Stromal cell of bone marrow (primary cell): ENCODE data around the gene C1QTNF12.

Experiments
- DNase-seq: peaks from one replicate; pipeline ENCODE4 v3.0.0-alpha.2; 2012; ENCODE audit warnings: low read depth

The C1QTNF12 gene

DNA sequence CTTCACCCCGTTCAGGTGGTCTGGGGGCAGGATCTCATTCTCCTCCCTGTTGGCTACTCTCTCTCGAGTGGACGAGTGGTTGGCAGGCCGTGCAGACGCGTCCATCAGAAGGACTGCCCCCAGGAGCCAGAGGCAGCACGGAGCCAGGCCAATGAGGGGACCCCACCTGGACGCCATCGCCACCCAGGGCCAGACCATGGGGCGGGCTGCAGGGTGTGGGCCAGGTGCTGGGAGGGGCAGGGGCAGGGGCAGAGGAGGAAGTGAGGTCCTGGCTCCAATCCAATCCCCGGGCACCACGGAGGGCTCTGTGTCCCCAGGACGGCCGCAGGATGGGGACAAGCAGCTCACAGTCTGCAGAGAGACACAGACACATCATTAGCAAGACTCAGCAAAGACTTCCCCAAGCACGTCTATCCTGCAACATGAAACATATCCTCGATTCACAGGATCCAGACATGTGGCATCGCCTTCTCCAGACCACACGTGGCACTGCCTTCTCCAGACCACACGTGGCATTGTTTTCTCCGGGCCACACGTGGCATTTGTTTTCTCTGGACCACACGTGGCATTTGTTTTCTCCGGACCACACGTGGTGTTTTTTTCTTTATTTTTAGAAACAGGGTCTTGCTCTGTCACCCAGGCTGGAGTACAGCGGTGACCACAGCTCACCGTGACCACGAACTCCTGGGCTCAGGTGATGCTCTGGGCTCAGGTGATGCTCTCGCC lies 17.8 kb downstream of the C1QTNF12 start:
- no peak for DNase-seq

DNA sequence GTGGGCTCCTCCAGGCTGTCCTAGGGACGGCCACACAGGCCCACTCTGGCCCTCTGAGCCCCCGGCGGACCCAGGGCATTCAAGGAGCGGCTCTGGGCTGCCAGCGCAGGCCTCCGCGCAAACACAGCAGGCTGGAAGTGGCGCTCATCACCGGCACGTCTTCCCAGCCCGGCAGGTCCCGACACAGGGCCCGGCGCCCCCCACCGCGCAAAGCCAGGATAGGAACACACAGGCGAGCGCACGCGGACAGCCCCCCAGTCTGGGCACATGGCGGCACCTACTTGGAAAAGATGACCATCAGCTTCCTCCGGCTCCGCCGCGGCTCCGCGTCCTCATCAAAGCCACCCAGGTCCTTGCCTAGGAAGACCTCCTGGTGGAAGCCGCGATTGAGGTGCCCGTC lies 18.3 kb downstream of the C1QTNF12 start:
- no peak for DNase-seq

GRCh38 chr1:1227386-1227785 lies 19.1 kb downstream of the C1QTNF12 start:
- DNase-seq, result no peak

GRCh38 chr1:1226566-1227362 lies 19.8 kb downstream of the C1QTNF12 start:
- DNase-seq, result no peak

DNA sequence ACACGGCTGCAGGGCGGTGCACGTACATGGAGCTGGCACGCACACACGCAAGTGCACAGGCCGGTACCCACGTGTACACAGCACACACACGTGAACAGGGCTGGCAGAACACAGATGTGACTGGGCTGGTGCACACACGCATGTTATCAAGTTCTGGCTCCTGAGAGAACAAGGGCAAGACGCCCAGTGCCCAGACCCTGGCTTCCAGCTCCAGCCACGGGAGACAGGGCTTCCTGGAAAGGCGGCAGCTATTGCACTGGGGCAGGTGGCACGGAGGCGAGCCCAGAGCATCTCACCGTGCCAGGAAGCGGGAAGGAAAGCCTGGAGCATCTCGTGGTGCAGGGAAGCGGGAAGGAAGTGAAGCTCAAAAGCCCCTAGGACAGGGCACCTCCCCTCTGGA lies 20.6 kb downstream of the C1QTNF12 start:
- no peak for DNase-seq

DNA sequence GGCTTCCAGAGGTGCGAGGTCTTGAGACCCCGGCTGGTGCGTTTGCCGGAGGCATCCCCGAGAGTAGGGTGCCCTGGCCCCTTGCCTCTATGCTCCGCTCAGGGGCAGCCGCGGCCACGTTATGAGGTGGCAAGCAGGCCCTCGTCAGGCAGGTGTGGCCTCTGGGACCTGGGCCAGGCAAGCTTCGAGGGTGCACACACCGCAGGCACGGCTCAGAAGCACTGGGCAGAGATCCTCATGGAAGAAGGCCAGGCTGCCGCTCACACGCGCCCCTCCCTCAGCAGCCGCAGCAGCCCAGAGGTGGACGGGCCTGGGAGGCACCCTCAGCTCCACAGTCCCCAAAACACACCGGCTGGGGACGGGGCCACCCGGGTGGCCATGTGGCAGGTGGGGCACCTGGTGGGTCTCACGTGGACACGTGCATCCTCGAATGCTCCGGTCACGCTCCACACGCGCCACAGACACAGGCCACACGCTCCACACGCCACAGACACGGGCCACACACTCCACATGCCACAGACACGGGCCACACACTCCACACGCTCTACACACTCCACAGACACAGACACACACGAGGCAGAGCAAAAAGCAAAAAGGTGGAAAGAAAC lies 21.2 kb downstream of the C1QTNF12 start:
- no peak for DNase-seq

DNA sequence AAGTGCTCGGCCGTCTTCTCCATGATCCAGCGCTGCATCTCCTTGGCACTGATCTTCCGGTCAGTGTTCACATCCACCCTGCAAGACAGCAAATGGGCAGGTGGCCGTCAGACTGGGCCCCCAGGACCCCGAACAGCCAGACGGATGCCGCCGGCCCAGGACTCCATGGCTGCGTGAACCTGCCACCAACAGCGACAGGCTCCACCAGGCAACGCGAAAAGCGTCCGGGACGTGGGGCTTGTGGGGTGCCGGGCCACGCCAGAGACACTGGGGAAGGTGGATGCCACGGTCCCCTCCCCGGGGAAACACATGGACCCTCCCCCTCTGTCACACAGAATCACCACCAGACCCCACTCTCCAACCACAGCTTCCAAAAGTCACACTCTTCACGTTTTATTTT lies 22.6 kb downstream of the C1QTNF12 start:
- DNase-seq, result no peak

DNA sequence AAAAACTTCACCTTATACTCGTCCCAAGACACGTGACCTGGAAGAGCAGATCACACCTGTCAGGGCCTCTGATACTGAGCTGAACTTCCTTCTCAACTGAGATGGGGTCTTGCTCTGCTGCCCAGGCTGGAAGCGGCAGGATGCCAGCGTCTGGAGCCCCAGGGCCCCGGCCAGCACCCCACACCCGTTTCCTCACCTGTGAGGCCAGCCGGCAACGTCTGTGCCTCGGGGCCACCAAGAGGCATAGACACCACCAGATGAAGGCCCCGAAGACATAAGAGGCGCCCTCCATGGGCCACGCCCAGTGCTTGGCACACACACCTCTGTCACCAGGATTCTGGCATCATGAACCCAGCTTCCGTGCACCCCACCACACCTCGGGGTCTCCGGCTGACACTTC lies 23.2 kb downstream of the C1QTNF12 start:
- no peak for DNase-seq

GRCh38 chr1:1222575-1223225 lies 23.8 kb downstream of the C1QTNF12 start:
- DNase-seq, result no peak

GRCh38 chr1:1221887-1222574 lies 24.5 kb downstream of the C1QTNF12 start:
- DNase-seq, result no peak

DNA sequence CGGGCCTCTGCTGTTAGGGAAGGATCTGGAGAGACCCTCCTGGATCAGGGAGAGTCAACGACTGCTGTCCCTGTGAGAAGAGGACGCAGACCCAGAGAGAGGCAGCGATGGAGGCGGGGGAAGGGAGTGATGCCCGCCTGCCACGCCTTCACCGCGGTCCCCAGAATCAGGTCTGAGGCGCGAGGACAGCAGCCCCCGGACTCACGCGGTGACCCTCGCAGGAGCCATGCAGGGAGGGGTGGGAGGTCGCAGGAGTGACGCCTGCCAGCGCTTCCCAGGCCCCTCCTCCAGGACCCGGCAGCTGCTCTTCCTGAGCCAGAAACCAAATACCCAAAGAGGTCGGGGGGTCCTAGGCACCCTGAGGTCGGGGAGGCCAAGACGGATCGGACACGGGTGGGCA lies 26.3 kb downstream of the C1QTNF12 start:
- no peak for DNase-seq

- no peak for DNase-seq
Observed at GRCh38 chr1:1219341-1219740, 27.2 kb downstream of the C1QTNF12 start.

GRCh38 chr1:1218524-1219200 lies 27.9 kb downstream of the C1QTNF12 start:
- no peak for DNase-seq

- no peak for DNase-seq
Observed at GRCh38 chr1:1217621-1218523, 28.6 kb downstream of the C1QTNF12 start.

DNA sequence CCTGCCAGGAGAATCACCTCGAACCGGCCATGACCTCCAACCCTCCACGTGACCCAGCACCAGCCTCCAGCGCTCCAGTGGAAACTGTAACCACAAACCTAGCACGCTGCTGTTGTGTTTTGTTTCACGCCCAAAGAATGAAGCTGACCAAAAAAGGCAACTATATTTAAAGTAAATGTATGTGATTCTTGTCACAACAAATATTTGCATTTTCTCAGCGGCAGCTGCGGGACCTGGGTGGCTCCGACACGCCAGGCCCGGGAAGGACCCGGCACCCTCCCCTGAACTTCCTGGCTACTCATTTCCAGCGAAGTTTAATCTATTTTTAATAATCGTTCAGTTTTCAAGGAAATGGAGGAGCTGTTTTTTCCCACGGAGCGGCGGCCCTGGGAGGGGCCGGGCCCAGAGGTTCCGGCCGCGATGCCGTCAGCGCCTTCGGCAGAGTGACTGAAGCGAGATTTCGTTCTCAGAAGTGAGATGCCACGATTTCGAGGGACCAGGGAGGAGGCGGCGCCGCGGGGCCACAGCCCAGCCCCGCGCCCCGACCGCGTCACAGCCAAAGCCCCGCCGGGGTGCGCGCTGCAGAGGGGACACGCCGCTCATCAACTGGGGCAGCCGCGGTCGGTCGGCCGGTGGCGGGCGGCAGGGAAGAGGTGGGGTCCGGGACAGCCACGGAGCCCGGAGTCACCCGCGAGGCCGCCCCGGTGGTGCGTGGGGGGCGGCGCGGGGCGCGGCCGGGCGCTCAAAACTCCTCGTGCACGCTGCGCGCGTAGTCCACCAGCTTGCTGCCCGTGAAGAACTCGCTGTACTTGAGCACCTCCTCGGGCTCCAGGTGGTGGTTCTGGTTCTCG lies 29.5 kb downstream of the C1QTNF12 start:
- DNase-seq, result no peak

DNA sequence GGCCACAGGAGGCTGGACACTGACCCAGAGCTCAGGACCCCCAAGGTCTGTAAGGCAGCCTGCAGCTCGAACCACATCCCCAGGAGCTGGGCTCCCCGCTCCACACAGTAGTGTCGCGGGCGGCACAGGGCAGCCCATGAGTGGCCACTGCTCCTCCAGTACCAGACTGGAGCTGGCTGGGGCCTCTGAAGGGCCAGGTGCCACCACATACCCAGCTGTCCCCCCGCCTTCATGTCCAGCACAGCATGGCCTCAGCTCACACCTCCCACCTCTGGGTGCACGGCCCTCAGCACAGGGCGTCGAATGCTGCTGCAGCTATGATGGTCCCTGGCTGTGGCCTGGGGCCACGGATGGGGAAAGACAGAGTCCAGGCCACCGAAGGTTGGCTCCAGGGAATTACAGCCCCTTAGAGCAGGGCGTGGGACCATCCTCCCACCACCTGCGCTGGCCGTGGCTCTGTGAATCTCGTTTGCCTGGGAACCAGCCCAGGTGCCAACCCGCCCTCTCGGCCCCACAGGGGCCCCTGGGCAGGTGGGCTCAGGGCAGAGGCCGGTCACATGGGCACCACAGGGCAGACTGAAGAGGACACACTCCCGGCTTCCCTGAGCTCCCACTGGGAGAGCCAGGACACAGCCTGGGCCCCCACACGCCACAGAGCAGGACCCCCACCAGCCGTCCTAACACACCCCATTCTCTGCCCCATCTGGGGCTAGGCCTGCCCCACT lies 30.5 kb downstream of the C1QTNF12 start:
- no peak for DNase-seq

DNA sequence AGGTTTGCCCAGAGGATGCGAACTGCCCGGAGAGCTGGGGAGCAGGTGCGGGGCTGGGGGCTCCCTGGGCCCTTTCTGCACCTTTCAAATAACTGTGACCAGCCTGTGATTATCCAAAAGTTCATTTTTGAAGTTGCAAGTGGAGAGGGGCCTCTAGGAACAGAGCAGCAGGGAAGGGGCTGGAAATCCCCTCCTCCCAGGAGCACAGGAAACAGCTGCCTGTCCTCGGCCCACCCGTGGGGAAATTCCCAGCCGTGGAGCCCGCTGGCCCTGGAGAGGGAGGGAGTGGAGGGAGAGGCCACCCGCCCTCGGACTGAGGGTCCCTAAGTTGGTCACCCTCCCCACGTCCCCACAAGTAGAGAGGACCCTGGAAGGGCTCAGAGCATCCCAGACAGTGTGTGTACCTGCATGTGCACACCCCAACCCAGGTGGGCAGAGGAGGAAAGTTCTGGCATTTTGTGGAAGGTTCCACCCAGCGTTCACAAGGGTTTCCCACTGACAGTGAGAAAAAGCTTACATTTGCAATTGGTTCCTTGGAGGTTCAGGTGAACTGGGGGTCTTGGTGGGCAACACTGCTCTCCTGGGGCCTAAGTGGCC lies 31.3 kb downstream of the C1QTNF12 start:
- DNase-seq, result no peak
